ENCODE measurements around the gene FBXL5. TPM values are rescaled to one million over a fixed set of nuclear protein-coding genes. Genes with fewer than 3 reads are reported as not detected.

The FBXL5 gene
- total and polyA plus RNA-seq, 4 donors, result 24.5 to 79.7 (median 34.5) TPM

DNA sequence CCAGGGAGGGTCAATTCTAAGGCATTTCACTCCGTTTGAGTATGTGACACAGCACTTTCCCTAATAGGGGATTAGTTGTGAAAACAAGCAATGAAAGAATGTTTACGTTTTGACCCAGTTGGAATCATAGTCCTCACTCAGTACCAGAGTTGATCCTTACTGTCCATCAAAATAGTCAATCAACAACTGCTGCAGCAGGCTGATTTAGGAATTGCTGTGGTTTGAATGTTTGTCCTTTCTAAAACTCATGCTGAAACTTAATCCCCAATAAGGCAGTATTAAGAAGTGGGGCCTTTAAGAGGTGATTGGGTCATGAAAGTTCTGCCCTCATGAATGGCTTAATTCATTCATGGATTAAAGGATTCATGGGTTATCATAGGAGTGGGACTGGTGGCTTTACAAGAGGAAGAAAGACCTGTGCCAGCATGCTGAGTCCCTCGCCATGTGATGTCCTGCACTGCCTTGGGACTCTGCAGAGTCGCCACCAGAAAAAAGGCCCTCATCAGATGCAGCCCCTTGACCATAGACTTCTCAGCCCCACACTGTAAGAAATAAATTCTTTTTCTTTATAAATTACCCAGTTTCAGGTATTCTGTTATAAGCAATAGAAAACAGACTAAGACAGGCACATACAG lies 3.1 kb upstream of the FBXL5 start:
- Histone ChIP-seq H3K9me3 (ENCODE audit: control insufficient read depth in 4 of 4, low read length in 3 of 4) (no peaks in the 10 kb centered on the region), H3K27me3 (ENCODE audit: control insufficient read depth in 4 of 4, insufficient read depth in 4 of 4, low read length in 3 of 4) (no peaks in the 10 kb centered on the region), H3K4me3 (ENCODE audit: low read depth in 1 of 3, low read length in 3 of 3) (no peak overlapping the region), H3K9ac (ENCODE audit: low read depth in 1 of 2, low read length in 2 of 2) (no peak overlapping the region), H3K4me1 (ENCODE audit: control insufficient read depth in 4 of 4, insufficient read depth in 4 of 4, low read length in 3 of 4) (peaks cover 0 to 7% (median 4%) of the 10 kb centered on the region in 4 donors), H3K27ac (ENCODE audit: low read depth in 1 of 2, low read length in 2 of 2) (no peak overlapping the region), H3K36me3 (ENCODE audit: control insufficient read depth in 4 of 4, insufficient read depth in 3 of 4, low read depth in 1 of 4, low read length in 3 of 4) (no peaks in the 10 kb centered on the region)
- 91% methylated on average over 4 of the region's 4 CpGs for WGBS
- TF ChIP-seq, protein P1, sequence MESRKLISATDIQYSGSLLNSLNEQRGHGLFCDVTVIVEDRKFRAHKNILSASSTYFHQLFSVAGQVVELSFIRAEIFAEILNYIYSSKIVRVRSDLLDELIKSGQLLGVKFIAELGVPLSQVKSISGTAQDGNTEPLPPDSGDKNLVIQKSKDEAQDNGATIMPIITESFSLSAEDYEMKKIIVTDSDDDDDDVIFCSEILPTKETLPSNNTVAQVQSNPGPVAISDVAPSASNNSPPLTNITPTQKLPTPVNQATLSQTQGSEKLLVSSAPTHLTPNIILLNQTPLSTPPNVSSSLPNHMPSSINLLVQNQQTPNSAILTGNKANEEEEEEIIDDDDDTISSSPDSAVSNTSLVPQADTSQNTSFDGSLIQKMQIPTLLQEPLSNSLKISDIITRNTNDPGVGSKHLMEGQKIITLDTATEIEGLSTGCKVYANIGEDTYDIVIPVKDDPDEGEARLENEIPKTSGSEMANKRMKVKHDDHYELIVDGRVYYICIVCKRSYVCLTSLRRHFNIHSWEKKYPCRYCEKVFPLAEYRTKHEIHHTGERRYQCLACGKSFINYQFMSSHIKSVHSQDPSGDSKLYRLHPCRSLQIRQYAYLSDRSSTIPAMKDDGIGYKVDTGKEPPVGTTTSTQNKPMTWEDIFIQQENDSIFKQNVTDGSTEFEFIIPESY (IDR thresholded peaks at IDR 0.05), result no peak
- TF ChIP-seq FOXA1 (IDR thresholded peaks at IDR 0.05) (no peak), FOXA2 (IDR thresholded peaks at IDR 0.05) (no peak), JUND (IDR thresholded peaks at IDR 0.05) (no peak), TAF1 (conservative IDR thresholded peaks at IDR 0.05) (no peak), NR2F2 (IDR thresholded peaks at IDR 0.05) (no peak), RAD21 (IDR thresholded peaks at IDR 0.05) (no peak), YY1 (IDR thresholded peaks at IDR 0.05) (no peak), HNF4G (IDR thresholded peaks at IDR 0.05) (no peak), SP1 (IDR thresholded peaks at IDR 0.05) (no peak), EGR1 (IDR thresholded peaks at IDR 0.05; ENCODE audit: low read depth in 2 of 2) (no peak), HNF4A (conservative IDR thresholded peaks at IDR 0.05) (no peak), RXRA (IDR thresholded peaks at IDR 0.05) (no peak), GABPA (IDR thresholded peaks at IDR 0.05 in 1 of 2, conservative IDR thresholded peaks at IDR 0.05 in 1 of 2) (no peak)
- TF ChIP-seq, protein P2, sequence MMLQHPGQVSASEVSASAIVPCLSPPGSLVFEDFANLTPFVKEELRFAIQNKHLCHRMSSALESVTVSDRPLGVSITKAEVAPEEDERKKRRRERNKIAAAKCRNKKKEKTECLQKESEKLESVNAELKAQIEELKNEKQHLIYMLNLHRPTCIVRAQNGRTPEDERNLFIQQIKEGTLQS (IDR thresholded peaks at IDR 0.05), result no peak
- TF ChIP-seq, protein P3, sequence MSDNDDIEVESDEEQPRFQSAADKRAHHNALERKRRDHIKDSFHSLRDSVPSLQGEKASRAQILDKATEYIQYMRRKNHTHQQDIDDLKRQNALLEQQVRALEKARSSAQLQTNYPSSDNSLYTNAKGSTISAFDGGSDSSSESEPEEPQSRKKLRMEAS (IDR thresholded peaks at IDR 0.05), result no peak
- TF ChIP-seq, protein P4, sequence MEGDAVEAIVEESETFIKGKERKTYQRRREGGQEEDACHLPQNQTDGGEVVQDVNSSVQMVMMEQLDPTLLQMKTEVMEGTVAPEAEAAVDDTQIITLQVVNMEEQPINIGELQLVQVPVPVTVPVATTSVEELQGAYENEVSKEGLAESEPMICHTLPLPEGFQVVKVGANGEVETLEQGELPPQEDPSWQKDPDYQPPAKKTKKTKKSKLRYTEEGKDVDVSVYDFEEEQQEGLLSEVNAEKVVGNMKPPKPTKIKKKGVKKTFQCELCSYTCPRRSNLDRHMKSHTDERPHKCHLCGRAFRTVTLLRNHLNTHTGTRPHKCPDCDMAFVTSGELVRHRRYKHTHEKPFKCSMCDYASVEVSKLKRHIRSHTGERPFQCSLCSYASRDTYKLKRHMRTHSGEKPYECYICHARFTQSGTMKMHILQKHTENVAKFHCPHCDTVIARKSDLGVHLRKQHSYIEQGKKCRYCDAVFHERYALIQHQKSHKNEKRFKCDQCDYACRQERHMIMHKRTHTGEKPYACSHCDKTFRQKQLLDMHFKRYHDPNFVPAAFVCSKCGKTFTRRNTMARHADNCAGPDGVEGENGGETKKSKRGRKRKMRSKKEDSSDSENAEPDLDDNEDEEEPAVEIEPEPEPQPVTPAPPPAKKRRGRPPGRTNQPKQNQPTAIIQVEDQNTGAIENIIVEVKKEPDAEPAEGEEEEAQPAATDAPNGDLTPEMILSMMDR (IDR thresholded peaks at IDR 0.05; ENCODE audit: low read depth, low read length, missing input control), result no peak
- TF ChIP-seq, protein P5, sequence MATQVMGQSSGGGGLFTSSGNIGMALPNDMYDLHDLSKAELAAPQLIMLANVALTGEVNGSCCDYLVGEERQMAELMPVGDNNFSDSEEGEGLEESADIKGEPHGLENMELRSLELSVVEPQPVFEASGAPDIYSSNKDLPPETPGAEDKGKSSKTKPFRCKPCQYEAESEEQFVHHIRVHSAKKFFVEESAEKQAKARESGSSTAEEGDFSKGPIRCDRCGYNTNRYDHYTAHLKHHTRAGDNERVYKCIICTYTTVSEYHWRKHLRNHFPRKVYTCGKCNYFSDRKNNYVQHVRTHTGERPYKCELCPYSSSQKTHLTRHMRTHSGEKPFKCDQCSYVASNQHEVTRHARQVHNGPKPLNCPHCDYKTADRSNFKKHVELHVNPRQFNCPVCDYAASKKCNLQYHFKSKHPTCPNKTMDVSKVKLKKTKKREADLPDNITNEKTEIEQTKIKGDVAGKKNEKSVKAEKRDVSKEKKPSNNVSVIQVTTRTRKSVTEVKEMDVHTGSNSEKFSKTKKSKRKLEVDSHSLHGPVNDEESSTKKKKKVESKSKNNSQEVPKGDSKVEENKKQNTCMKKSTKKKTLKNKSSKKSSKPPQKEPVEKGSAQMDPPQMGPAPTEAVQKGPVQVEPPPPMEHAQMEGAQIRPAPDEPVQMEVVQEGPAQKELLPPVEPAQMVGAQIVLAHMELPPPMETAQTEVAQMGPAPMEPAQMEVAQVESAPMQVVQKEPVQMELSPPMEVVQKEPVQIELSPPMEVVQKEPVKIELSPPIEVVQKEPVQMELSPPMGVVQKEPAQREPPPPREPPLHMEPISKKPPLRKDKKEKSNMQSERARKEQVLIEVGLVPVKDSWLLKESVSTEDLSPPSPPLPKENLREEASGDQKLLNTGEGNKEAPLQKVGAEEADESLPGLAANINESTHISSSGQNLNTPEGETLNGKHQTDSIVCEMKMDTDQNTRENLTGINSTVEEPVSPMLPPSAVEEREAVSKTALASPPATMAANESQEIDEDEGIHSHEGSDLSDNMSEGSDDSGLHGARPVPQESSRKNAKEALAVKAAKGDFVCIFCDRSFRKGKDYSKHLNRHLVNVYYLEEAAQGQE (IDR thresholded peaks at IDR 0.05), result no peak
- no peak for DNase-seq (ENCODE audit: low spot score)

All from liver (tissue), 9 donors.